ENCODE data around the gene TP53I13. TPM values are rescaled to one million over a fixed set of nuclear protein-coding genes. Genes with fewer than 3 reads are reported as not detected.

The TP53I13 gene
- polyA plus RNA-seq, 1 experiment = 17.8 TPM

DNA sequence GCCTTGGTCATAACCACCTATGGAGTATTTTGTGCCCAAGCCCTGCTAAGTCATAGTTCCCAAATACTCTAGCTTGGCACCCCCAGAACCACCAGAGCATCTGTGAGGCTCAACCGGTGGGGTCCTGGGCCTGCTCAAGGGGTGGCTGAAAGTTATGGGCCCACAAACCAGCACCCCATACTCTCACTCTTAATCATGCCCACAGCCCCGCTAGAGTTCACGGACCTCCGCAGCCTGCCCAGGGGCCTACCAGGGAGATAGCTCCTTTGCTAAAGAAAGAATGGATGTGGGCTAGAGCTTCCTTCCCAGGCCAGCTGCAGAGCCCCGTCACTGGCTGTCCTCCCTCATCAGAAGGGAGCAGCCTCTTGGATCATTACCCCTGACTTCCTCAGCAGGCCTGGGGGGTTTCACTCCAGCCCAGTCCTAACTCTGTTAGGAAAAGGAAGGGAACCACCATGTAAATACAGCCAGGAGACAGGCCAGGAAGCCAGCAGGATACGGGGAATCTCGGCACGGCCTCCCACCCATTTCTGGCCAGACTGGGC, 19.6 kb downstream of the TP53I13 start:
- POLR2A ChIA-PET = no interaction called here
- no peak for DNase-seq (ENCODE audit: low read depth, low spot score)
- Histone ChIP-seq H3K4me3 (ENCODE audit: low read depth, low read length) (peak overlapping the region; percentile 83), H3K27me3 (ENCODE audit: control insufficient read depth, insufficient read depth, low read length) (no peaks in the 10 kb centered on the region), H3K9me3 (ENCODE audit: control insufficient read depth, insufficient read depth, low read length) (peaks cover 3% of the 10 kb centered on the region; the same call in 1 of the 2 replicates), H3K27ac (ENCODE audit: low read depth, low read length) (no peak overlapping the region)
- CTCF ChIA-PET = interaction anchor here (0.6 to 1.6 kb wide), 4 partner anchors 15 to 37 kb away, joined by 3 to 8 read pairs (median 6); partner anchors contain the start of gene TP53I13
- TF ChIP-seq, protein P1, sequence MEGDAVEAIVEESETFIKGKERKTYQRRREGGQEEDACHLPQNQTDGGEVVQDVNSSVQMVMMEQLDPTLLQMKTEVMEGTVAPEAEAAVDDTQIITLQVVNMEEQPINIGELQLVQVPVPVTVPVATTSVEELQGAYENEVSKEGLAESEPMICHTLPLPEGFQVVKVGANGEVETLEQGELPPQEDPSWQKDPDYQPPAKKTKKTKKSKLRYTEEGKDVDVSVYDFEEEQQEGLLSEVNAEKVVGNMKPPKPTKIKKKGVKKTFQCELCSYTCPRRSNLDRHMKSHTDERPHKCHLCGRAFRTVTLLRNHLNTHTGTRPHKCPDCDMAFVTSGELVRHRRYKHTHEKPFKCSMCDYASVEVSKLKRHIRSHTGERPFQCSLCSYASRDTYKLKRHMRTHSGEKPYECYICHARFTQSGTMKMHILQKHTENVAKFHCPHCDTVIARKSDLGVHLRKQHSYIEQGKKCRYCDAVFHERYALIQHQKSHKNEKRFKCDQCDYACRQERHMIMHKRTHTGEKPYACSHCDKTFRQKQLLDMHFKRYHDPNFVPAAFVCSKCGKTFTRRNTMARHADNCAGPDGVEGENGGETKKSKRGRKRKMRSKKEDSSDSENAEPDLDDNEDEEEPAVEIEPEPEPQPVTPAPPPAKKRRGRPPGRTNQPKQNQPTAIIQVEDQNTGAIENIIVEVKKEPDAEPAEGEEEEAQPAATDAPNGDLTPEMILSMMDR (IDR thresholded peaks at IDR 0.05; ENCODE audit: low read depth, low read length) = no peak

DNA sequence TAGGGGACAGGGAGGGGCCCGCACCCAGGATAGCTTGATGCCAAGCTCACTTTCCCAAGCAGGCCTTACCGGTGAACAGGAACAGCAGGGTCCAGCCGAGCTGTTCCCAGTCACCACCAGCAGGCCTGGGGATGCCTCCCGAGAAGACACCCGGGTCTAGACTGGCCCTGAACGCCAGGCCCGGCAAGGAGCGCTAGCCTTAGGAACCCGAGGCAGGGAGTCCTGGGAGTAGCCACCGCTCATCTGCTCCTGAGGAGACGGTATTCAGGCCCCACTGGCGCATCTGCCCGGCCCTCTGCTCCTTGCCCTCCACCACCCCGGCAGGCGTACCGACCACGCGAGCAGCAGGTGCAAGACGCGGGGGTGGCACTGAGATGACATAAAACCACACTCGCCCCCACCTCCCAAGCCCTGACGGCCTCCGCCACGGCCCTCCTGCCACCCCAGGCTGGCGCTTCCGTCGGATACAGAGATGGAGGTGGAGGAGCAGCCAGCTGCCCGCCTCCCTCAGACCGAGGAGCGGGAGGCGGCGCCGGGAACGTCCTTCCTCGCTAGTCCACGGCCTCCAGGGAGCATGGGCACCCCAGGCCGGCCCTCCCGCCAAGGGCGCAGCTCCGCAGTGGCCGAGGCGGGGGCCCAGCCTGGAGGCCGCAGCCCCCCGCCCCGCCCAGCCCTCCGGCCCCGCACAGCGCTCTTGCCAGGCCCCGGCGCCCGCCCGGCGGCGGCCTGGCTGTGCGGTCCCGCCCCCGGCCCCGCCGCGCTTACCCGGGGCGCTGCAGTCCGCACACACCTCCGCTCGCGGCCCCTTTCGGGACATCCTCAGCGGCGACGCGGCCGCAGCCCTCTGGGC, 20.3 kb downstream of the TP53I13 start:
- DNase-seq (ENCODE audit: low read depth, low spot score) = no peak

DNA sequence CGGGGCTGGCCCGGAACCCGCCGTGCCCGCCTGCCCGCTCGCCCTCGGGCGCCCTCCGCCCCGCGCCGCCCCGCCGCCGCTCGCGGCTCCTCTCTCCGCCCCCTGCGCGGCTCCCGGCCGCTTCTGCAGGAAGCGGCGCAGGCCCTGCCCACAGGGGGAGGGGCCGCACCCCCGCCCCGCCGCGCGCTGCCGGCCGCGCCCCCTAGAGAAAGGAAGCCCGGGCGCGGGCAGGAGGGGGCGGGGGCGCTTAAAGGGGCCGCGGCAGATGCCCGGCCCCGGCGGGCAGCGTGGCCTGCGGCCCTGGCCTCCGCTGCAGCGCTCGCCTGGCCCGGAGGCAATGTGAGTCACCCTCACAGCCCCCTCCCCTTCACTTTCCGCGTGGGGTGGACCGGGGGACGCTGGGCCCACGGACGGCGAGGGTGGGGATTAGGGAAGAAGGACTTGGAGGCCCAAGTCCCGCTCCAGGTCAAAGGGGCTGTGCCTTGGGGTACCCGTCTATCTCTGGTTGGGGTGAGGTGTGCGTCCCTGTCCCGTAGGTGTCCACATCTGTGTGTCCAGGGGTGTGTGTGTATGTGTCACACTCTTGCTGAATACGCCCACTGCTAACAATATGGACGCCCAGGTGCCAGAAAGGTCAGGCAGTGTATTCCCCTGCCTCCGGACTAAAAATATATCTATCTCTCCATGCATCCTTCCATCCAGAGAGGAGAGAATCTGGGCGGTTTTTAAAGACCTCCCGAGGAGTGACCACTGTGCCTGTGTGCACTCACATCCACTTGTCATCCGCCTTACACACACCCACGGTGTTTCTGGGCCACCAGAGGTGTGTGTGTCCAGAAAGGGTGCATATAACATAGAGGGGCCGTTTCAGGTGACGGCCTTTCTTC, 21.3 kb downstream of the TP53I13 start, which contains the start of gene GIT1:
Gene GIT1 (minus strand): TSS at position 125 of the 887 bp plus-strand sequence. CDS start 270 bp downstream, outside the sequence.
- DNase-seq (ENCODE audit: low read depth, low spot score) = no peak
- Histone ChIP-seq H3K4me3 (ENCODE audit: low read depth, low read length) (peak within 1 kb of the TSS; percentile 83), H3K9me3 (ENCODE audit: control insufficient read depth, insufficient read depth, low read length) (no peaks in the 10 kb centered on the region; the same call in 1 of the 2 replicates), H3K27me3 (ENCODE audit: control insufficient read depth, insufficient read depth, low read length) (no peaks in the 10 kb centered on the region), H3K27ac (ENCODE audit: low read depth, low read length) (peak within 1 kb of the TSS; percentile 57)
- CTCF ChIA-PET = interaction anchor here (0.6 to 1.0 kb wide), 3 partner anchors 17 to 219 kb away, joined by 3 to 5 read pairs (median 3); no protein-coding TSS in a partner anchor
- POLR2A ChIA-PET = interaction anchor here (1.0 kb wide), 1 partner anchor 13 kb away, joined by 3 read pairs; no protein-coding TSS in a partner anchor
- TF ChIP-seq, protein P1 (IDR thresholded peaks at IDR 0.05; ENCODE audit: low read depth, low read length) = no peak

More for the DNA sequence above, 20.3 kb downstream of the TP53I13 start:
- CTCF ChIA-PET = interaction anchor here (1.2 to 1.6 kb wide), 3 partner anchors 16 to 29 kb away, joined by 5 to 8 read pairs (median 7); partner anchors contain the start of gene TP53I13
- Histone ChIP-seq H3K27me3 (ENCODE audit: control insufficient read depth, insufficient read depth, low read length) (no peaks in the 10 kb centered on the region), H3K9me3 (ENCODE audit: control insufficient read depth, insufficient read depth, low read length) (no peaks in the 10 kb centered on the region; the same call in 1 of the 2 replicates), H3K27ac (ENCODE audit: low read depth, low read length) (no peak overlapping the region), H3K4me3 (ENCODE audit: low read depth, low read length) (peak overlapping the region; percentile 83)
- TF ChIP-seq, protein P1 (IDR thresholded peaks at IDR 0.05; ENCODE audit: low read depth, low read length) = no peak
- POLR2A ChIA-PET = interaction anchor here (1.0 kb wide), 1 partner anchor 12 kb away, joined by 3 read pairs; no protein-coding TSS in a partner anchor

DNA sequence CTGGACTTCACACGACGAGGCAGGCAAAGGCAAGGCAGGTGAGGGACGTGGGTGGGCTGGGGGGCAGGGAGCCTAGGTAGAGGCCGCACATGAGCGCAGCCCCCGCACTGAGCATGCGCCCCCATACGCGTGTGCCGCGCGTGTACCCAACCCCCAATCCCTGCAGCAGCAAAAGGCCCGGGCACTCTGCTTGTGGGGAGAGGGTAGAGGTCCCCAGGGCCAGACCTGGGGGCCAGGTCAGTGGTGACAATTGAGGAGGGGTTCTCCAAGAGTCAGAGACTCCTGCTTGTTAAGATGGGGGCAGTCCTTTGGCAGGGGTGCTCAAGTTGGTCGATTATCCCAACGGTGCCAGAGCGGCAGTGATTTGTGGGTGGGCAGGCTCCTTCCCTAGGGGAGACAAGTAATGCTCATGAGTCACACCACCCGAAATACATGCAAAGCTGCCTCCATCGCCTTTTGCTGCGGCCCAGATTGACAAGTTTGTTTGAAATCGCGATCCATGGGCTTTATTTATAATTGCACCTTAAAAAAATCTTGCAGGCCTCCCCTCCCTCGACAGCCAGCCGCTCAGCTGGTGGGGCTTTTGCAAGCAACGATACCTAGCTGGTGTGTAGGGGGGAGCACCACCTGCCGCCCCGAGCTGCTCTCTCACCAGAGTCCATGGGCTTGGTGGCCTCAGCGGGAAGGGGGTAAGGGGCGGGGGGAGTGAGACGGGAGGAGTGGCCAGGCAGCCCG, 22.1 kb downstream of the TP53I13 start:
- ChIA-PET CTCF (interaction anchor here (0.6 to 2.4 kb wide), 16 partner anchors 10 to 524 kb away, joined by 3 to 23 read pairs (median 4); partner anchors contain the start of gene TP53I13), POLR2A (interaction anchor here (0.5 to 0.8 kb wide), 2 partner anchors 301 to 318 kb away, joined by 3 to 5 read pairs; no protein-coding TSS in a partner anchor)
- DNase-seq (ENCODE audit: low read depth, low spot score) = no peak
- Histone ChIP-seq H3K4me3 (ENCODE audit: low read depth, low read length) (peak overlapping the region; percentile 61), H3K27me3 (ENCODE audit: control insufficient read depth, insufficient read depth, low read length) (no peaks in the 10 kb centered on the region), H3K27ac (ENCODE audit: low read depth, low read length) (peak overlapping the region; percentile 65), H3K9me3 (ENCODE audit: control insufficient read depth, insufficient read depth, low read length) (no peaks in the 10 kb centered on the region; the same call in 1 of the 2 replicates)
- TF ChIP-seq, protein P1 (IDR thresholded peaks at IDR 0.05; ENCODE audit: low read depth, low read length) = no peak
